Thyroid gland (tissue), 4 donors: ENCODE data around the gene FGGY. TPM values are rescaled to one million over a fixed set of nuclear protein-coding genes. Genes with fewer than 3 reads are reported as not detected.

Source experiments
- DNase-seq, 2 donors: peaks; one replicate each; pipeline ENCODE4 v3.0.0-alpha.2; 2019
- H3K27ac ChIP-seq, 3 donors: fragments of 200-600 bp; sonication (generic); 1 replicate in 2 of 3; 2 replicates in 1 of 3; pipeline ENCODE4 v1.5.1; 2016 to 2019; ENCODE audit warnings: mild to moderate bottlenecking in 1 of 3, moderate library complexity in 1 of 3
- H3K27me3 ChIP-seq: fragments of 200-600 bp; sonication (generic); one replicate; pipeline ENCODE4 v1.5.1; 2019
- H3K36me3 ChIP-seq, 2 donors: fragments of 200-600 bp; sonication (generic); one replicate each; pipeline ENCODE4 v1.5.1; 2016 to 2019
- H3K4me1 ChIP-seq, 2 donors: fragments of 200-600 bp; sonication (generic); one replicate each; pipeline ENCODE4 v1.5.1; 2017 to 2019
- H3K4me3 ChIP-seq, 3 donors: fragments of 200-600 bp; sonication (generic); replicated peaks in 1 of 3; 1 replicate in 2 of 3; 2 replicates in 1 of 3; pipeline ENCODE4 v1.5.1; 2016; ENCODE audit warnings: mild to moderate bottlenecking in 1 of 3
- H3K9me3 ChIP-seq: fragments of 200-600 bp; sonication (generic); one replicate; pipeline ENCODE4 v1.5.1; 2017
- CTCF ChIP-seq, 6 experiments: fragments of 200-600 bp in 3 of 6; fragments of 450-650 bp in 3 of 6; sonication (generic) in 3 of 6; IDR thresholded peaks; one replicate each; pipeline ENCODE4 v1.5.1; 2016 to 2019; ENCODE audit warnings: antibody characterized with exemption in 6 of 6, mild to moderate bottlenecking in 2 of 6, inconsistent platforms in 1 of 6, moderate library complexity in 1 of 6
- POLR2A ChIP-seq, 2 donors: fragments of 450-650 bp; IDR thresholded peaks; one replicate each; pipeline ENCODE4 v1.6.1; 2017; ENCODE audit warnings: antibody characterized with exemption in 2 of 2, mild to moderate bottlenecking in 2 of 2, moderate library complexity in 1 of 2
- whole genome bisulfite sequencing, 2 donors: methylation state at CpG; one replicate each; pipeline ENCODE4 v1.1.5; 2017; 5-methylcytosine and 5-hydroxymethylcytosine counted together
- intact Hi-C: fragments of 100-400 bp; cut with DNase I; formaldehyde crosslinking; loops from one replicate; pipeline ENCODE4 v1.15.1; 2023
- total RNA-seq, 4 donors: library from RNA; depleted of rRNA; stranded (reverse); fragments of >200 nt; gene quantifications; one replicate each; pipeline ENCODE4 v1.2.3, GENCODE V29; 2016

Gene FGGY
- total RNA-seq, 4 donors from 2014 or later = 24.6 to 46.1 (median 36.4) TPM

DNA sequence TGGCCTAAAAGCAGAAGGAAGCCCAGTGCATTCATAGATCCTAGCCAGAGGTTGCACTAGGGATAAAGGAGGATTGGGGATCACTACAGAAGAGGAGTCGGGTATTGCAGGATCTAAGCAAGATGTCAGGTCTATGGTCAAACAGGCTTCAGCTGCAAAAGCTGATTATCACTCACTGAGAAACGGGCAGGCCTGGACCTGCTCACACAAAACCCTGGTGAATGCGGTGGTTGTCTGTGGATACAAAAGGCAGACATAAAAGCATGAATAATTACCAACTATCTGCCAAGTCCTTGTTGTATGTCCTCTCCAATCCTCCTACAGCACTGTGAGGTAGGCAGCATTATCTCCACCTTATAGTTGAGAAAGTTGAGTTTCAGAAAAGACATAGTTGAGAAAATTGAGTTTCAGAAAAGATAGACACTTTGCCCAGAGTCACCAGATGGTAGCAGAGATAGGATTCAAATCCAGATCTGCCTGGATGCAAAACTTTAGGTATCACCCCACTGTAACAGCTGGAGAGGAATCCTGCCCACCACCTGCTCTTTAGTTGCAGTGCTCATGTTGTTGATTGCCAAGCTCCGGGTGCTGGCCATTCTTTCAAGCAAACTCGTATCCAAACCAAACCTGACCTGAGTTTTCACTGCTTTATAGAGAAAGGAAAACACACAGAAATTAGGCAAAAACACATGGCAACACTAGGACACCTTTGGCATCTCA lies 468.3 kb downstream of the FGGY start:
- 70 to 86% methylated on average over 5 of the region's 5 CpGs for WGBS, 2 donors
- Histone ChIP-seq H3K9me3 (no peaks in the 10 kb centered on the region), H3K4me3 (no peak overlapping the region), H3K27me3 (no peaks in the 10 kb centered on the region), H3K4me1 (no peaks in the 10 kb centered on the region), H3K36me3 (no peaks in the 10 kb centered on the region), H3K27ac (no peak overlapping the region)
- intact Hi-C loops = no loop called here
- no peak for DNase-seq
- TF ChIP-seq POLR2A (IDR thresholded peaks at IDR 0.05) (no peak), CTCF (IDR thresholded peaks at IDR 0.05) (no peak)

- intact Hi-C loops = no loop called here
- 84 to 89% methylated on average over 9 of the region's 9 CpGs for WGBS, 2 donors
- H3K4me3 ChIP-seq = no peak overlapping the region
- TF ChIP-seq CTCF (IDR thresholded peaks at IDR 0.05) (no peak), POLR2A (IDR thresholded peaks at IDR 0.05) (no peak)
- H3K27me3 ChIP-seq = no peaks in the 10 kb centered on the region
- no peaks in the 10 kb centered on the region for H3K36me3 ChIP-seq
- H3K9me3 ChIP-seq = no peaks in the 10 kb centered on the region
- no peak for DNase-seq
- H3K4me1 ChIP-seq = no peaks in the 10 kb centered on the region
- H3K27ac ChIP-seq = no peak overlapping the region
Observed at GRCh38 chr1:59766227-59766855, 469.4 kb downstream of the FGGY start.

DNA sequence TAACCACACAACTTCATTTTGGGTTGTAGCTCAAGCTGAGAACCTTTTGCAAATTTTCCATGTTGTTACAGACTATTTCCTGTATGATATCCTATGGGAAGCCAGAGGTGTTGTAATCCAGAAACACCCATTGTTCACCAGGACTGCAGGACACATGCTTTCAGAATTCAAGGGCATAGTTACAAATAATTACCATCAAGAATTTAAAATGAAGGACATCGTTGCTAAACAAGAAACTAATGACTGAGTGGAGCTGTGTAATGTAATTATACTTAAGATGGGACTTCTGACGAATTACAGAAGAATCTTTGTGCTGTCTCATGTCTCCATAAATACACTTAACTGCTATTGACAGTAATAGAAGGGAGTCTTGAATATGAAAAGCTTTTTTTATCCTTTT lies 470.2 kb downstream of the FGGY start:
- 55 to 67% methylated on average over 2 of the region's 2 CpGs for WGBS, 2 donors

DNA sequence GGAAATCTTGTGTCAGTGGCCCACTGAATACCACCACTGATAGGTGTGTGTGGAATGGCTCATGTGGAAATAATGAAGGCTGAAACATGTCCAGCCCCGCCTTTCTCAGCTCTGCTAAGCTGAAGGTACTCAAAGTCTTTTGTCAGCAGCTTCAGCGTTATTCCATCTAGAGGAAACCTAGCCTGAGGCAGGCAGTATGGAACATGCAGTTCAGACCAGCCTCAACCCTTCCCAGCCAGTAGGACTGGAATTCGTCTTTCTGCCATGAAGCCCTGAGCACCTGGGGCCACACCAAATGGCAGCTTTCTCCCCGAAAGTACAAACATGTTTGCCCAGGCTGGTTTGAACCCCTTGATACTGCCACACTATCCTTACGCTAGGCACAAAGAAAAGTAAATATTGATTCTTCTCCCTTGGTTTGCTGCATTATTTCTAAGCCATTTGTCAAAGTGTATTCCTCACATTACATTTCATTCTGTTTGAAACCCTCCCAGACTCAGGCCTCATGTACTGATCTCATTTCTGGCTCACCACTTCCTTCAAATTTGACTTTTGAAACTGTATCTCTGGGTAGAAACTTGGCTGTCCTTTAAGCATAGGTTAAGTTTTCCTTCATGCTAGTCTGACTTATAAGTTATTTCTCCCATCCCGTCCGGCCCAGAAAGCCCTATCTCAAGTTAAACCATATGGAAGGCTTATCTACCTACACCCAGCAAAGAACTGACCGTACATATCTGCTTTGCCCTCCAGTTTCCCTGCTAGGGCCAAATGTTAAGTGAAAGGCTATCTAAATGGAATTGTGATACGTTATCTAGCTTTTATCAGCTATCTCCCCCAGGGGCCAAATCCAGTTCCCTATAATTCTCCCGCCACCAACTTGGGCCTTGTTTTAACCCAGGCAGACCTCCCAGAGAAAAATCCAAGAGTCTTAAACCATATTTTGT lies 472.2 kb downstream of the FGGY start:
- intact Hi-C loops = no loop called here
- 95 to 96% methylated on average over 10 of the region's 10 CpGs for whole genome bisulfite sequencing, 2 donors
- Histone ChIP-seq H3K27ac (no peak overlapping the region), H3K4me3 (no peak overlapping the region), H3K9me3 (no peaks in the 10 kb centered on the region), H3K36me3 (no peaks in the 10 kb centered on the region), H3K4me1 (no peaks in the 10 kb centered on the region), H3K27me3 (no peaks in the 10 kb centered on the region)
- TF ChIP-seq CTCF (IDR thresholded peaks at IDR 0.05) (no peak), POLR2A (IDR thresholded peaks at IDR 0.05) (no peak)
- DNase-seq = no peak

More for the DNA sequence above, 470.2 kb downstream of the FGGY start:
- Histone ChIP-seq H3K4me1 (no peaks in the 10 kb centered on the region), H3K9me3 (no peaks in the 10 kb centered on the region), H3K4me3 (no peak overlapping the region), H3K36me3 (no peaks in the 10 kb centered on the region), H3K27ac (no peak overlapping the region), H3K27me3 (no peaks in the 10 kb centered on the region)
- DNase-seq = no peak
- TF ChIP-seq CTCF (IDR thresholded peaks at IDR 0.05) (no peak), POLR2A (IDR thresholded peaks at IDR 0.05) (no peak)
- intact Hi-C loops = no loop called here
